HG03520 (cell line): ENCODE data around the gene LMNTD2.
"Not testable (repeated sequence)": the region's sequence is repeated elsewhere in the genome, so short reads cannot be mapped to it uniquely, and the experiment has no call there.

Source experiments
- ATAC-seq: cut with Tn5 transposase; IDR thresholded peaks from one replicate; pipeline ENCODE4 v1.9.1; 2021; ENCODE audit warnings: mild to moderate bottlenecking, moderate library complexity; ENCODE audit not compliant: unreplicated experiment

Gene LMNTD2

GRCh38 chr11:587546-587945 is 27.0 kb upstream of the LMNTD2 start:
- no peak for ATAC-seq

- no peak for ATAC-seq
Measured at GRCh38 chr11:586376-587316, 26.1 kb upstream of the LMNTD2 start.

- ATAC-seq: no peak
Measured at GRCh38 chr11:584287-584686, 23.7 kb upstream of the LMNTD2 start.

GRCh38 chr11:581752-582151 is 21.2 kb upstream of the LMNTD2 start:
- no peak for ATAC-seq

GRCh38 chr11:581342-581741 is 20.8 kb upstream of the LMNTD2 start:
- no peak for ATAC-seq

GRCh38 chr11:579830-580601 is 19.5 kb upstream of the LMNTD2 start:
- ATAC-seq: no peak

GRCh38 chr11:578276-579035 is 17.9 kb upstream of the LMNTD2 start:
- ATAC-seq: no peak

- no peak for ATAC-seq
Measured at GRCh38 chr11:577611-577894, 17.0 kb upstream of the LMNTD2 start.

GRCh38 chr11:576811-577610 is 16.5 kb upstream of the LMNTD2 start:
- ATAC-seq: no peak

GRCh38 chr11:575996-576768 is 15.6 kb upstream of the LMNTD2 start, which contains the start of gene PHRF1:
PHRF1 (plus strand) TSS chr11:576470; CDS start chr11:581513, 5,043 bp downstream.
- peak; percentile 80 for ATAC-seq

GRCh38 chr11:575313-575995 is 14.9 kb upstream of the LMNTD2 start:
- ATAC-seq: no peak

- no peak for ATAC-seq
Measured at GRCh38 chr11:574632-575312, 14.2 kb upstream of the LMNTD2 start.

- ATAC-seq: not testable (repeated sequence)
Measured at GRCh38 chr11:574031-574570, 13.6 kb upstream of the LMNTD2 start.

GRCh38 chr11:573146-573759 is 12.7 kb upstream of the LMNTD2 start:
- ATAC-seq: no peak

GRCh38 chr11:571802-572185 is 11.3 kb upstream of the LMNTD2 start:
- ATAC-seq: no peak

- no peak for ATAC-seq
Measured at GRCh38 chr11:569158-569885, 8.8 kb upstream of the LMNTD2 start.
